ENCODE measurements around the gene RPL23.
A peak's percentile ranks its signal among the peaks of the same experiment; 100 is the strongest.

DNA sequence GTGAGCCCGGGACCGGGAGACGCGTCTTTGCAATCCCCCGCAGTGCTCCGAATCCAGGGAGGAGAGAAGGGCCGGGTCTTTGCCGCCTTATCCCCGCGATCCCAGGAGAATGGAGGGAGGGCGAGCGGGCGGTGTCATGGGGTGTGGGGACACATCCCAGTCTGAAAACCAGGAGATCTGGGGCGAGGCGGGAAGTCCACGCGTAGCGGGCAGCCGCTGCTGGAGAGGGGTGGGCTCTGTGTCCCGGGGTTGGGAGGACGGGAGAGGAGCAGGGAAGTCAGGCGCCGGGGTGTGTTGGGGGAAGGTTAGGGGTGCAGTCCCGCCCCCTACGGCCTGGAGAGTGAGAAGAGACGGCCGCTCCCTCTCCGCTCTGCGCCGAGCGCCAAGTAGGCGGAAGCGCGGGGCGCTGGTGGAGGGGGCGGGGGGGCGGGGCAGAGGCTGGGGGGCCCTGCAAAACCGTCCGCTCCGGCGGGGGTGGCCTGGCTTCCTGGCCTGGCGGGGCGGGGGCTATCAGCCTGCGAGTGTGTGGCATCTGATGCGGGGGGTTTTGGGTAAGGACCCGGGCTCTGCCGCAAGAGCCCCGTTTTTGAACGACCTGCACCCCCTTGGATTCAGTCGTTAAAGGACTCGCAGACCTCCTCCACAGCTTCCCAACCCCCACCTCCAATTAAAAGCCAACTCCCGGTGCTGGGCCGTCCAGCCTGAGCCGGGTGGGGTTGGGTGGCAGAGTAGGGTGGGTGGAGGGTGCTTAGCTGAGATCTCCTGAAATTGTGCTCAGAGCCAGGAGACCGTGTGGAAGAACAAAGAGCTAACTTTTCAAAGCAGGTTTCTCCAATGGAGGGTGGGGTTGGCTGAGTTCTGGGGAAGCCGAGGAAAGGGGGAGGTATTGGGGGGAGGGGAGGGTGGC is 17.0 kb upstream of the RPL23 start:
- TF ChIP-seq YY1 (IDR thresholded peaks at IDR 0.05; ENCODE audit: low read depth), result no peak
- TF ChIP-seq, protein P1, sequence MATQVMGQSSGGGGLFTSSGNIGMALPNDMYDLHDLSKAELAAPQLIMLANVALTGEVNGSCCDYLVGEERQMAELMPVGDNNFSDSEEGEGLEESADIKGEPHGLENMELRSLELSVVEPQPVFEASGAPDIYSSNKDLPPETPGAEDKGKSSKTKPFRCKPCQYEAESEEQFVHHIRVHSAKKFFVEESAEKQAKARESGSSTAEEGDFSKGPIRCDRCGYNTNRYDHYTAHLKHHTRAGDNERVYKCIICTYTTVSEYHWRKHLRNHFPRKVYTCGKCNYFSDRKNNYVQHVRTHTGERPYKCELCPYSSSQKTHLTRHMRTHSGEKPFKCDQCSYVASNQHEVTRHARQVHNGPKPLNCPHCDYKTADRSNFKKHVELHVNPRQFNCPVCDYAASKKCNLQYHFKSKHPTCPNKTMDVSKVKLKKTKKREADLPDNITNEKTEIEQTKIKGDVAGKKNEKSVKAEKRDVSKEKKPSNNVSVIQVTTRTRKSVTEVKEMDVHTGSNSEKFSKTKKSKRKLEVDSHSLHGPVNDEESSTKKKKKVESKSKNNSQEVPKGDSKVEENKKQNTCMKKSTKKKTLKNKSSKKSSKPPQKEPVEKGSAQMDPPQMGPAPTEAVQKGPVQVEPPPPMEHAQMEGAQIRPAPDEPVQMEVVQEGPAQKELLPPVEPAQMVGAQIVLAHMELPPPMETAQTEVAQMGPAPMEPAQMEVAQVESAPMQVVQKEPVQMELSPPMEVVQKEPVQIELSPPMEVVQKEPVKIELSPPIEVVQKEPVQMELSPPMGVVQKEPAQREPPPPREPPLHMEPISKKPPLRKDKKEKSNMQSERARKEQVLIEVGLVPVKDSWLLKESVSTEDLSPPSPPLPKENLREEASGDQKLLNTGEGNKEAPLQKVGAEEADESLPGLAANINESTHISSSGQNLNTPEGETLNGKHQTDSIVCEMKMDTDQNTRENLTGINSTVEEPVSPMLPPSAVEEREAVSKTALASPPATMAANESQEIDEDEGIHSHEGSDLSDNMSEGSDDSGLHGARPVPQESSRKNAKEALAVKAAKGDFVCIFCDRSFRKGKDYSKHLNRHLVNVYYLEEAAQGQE (IDR thresholded peaks at IDR 0.05; ENCODE audit: low read depth, low read length), result no peak
- TF ChIP-seq NRF1 (IDR thresholded peaks at IDR 0.05; ENCODE audit: low read depth, low read length), result no peak
- TF ChIP-seq GABPA (IDR thresholded peaks at IDR 0.05; ENCODE audit: low read depth), result no peak
- TF ChIP-seq EP300 (IDR thresholded peaks at IDR 0.05; ENCODE audit: borderline replicate concordance in 1 of 2, low read depth in 1 of 2, low read length in 1 of 2), result 0 out of 4 replicates have a peak, but pooled peaks of 1 of the 2 experiments have one; percentile 7
- no peak for TF ChIP-seq TAF1 (IDR thresholded peaks at IDR 0.05; ENCODE audit: borderline replicate concordance, low read depth, low read length)
- TF ChIP-seq RAD21 (IDR thresholded peaks at IDR 0.05; ENCODE audit: low read length), result no peak
- TF ChIP-seq, protein P2, sequence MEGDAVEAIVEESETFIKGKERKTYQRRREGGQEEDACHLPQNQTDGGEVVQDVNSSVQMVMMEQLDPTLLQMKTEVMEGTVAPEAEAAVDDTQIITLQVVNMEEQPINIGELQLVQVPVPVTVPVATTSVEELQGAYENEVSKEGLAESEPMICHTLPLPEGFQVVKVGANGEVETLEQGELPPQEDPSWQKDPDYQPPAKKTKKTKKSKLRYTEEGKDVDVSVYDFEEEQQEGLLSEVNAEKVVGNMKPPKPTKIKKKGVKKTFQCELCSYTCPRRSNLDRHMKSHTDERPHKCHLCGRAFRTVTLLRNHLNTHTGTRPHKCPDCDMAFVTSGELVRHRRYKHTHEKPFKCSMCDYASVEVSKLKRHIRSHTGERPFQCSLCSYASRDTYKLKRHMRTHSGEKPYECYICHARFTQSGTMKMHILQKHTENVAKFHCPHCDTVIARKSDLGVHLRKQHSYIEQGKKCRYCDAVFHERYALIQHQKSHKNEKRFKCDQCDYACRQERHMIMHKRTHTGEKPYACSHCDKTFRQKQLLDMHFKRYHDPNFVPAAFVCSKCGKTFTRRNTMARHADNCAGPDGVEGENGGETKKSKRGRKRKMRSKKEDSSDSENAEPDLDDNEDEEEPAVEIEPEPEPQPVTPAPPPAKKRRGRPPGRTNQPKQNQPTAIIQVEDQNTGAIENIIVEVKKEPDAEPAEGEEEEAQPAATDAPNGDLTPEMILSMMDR (IDR thresholded peaks at IDR 0.05), result no peak
- no peak for TF ChIP-seq POLR2AphosphoS5 (IDR thresholded peaks at IDR 0.05; ENCODE audit: low read depth, low read length)
